OCI-LY3 (cell line): ENCODE results near the gene ISOC2.

Experiments
- H2AFZ ChIP-seq: fragments of 200-600, 300-600 bp; shearing (Covaris generic); 2 replicates; pipeline ENCODE4 v1.6.0; 2014; ENCODE audit warnings: antibody characterized with exemption, low read depth, low read length
- H3K27ac ChIP-seq: fragments of 200-600, 300-600 bp; sonication (generic); 2 replicates; pipeline ENCODE4 v1.5.1; 2014; ENCODE audit warnings: mild to moderate bottlenecking, low read length, moderate library complexity, mixed read lengths
- H3K27me3 ChIP-seq: fragments of 200-600, 300-600 bp; sonication (generic); 2 replicates; pipeline ENCODE4 v1.6.1; 2014; ENCODE audit warnings: low read depth, low read length, mixed read lengths
- H3K36me3 ChIP-seq: fragments of 200-600, 300-600 bp; sonication (generic); replicated peaks from 2 replicates; pipeline ENCODE3; 2014; ENCODE audit warnings: low read depth, low read length, mixed read lengths
- H3K4me1 ChIP-seq: fragments of 300-600, 200-600 bp; sonication (generic); 2 replicates; pipeline ENCODE4 v1.6.1; 2014; ENCODE audit warnings: low read length, mixed read lengths
- H3K4me2 ChIP-seq: fragments of 200-600, 300-600 bp; sonication (generic); 2 replicates; pipeline ENCODE4 v1.6.1; 2014; ENCODE audit warnings: low read length, mixed read lengths
- H3K4me3 ChIP-seq: fragments of 300-600, 200-600 bp; sonication (generic); 2 replicates; pipeline ENCODE4 v1.5.1; 2014; ENCODE audit warnings: antibody characterized with exemption, mild to moderate bottlenecking, low read length, moderate library complexity
- H3K79me2 ChIP-seq: fragments of 300-600, 200-600 bp; shearing (Covaris generic); 2 replicates; pipeline ENCODE4 v1.6.1; 2014; ENCODE audit warnings: mild to moderate bottlenecking, low read length, mixed read lengths
- H3K9ac ChIP-seq: fragments of 300-600, 200-600 bp; shearing (Covaris generic); 2 replicates; pipeline ENCODE4 v1.6.0; 2014; ENCODE audit warnings: mild to moderate bottlenecking, low read length, moderate library complexity
- H3K9me3 ChIP-seq: fragments of 200-600, 300-600 bp; shearing (Covaris generic); 2 replicates; pipeline ENCODE4 v1.6.1; 2014; ENCODE audit warnings: low read length, mixed read lengths; ENCODE audit not compliant: insufficient read depth
- H4K20me1 ChIP-seq: fragments of 200-600, 300-600 bp; sonication (generic); 2 replicates; pipeline ENCODE4 v1.6.1; 2016; ENCODE audit warnings: low read length, mixed read lengths; ENCODE audit not compliant: insufficient read depth
- EZH2phosphoT487 ChIP-seq: fragments of 200-600 bp; shearing (Covaris generic); IDR thresholded peaks from 2 replicates; pipeline ENCODE4 v1.6.1; 2018; ENCODE audit warnings: antibody characterized with exemption, mixed run types, low read depth
- TF ChIP-seq, protein P1 (sequence below): fragments of 200-600, 300-600 bp; sonication (generic); IDR thresholded peaks from 2 replicates; pipeline ENCODE4 v1.5.1; 2014; ENCODE audit warnings: antibody characterized with exemption, low read length, low read depth

Gene ISOC2

DNA sequence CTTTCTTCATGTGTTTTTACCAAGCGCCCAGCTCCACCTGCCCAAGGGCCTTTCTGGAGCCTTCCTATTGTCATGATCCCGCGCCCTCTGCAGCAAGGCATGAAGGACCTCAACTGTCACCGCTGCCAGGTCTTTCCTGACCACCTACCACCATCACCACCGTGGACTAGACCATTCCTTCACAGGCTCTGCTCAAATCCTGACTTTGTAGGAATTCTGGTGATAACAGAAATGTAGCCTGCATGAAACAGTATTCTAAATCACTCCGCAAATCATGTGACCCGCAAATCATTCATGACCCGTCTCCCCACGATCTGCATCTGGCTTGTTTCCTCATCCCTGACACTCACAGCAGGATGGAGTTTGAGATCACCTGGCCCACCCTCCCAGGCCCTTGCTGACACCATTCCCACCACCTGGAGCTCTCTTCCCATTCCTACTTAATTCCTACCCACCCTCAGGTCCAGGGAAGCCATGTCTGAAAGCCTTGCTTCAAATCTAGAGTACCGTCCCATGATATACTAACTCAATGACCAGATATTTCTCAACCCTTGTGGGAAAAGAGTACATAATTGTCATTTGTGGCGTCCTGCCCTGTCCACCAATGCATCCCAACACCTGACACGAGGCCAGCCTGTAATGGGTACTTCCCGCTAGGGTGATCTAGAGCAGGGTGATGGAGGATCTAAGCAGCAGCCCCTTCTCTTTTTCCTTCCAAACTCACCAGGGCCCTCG is 55.2 kb downstream of the ISOC2 start:
- H3K36me3 ChIP-seq, result peaks cover 53% of the 10 kb centered on the region
- TF ChIP-seq, protein P1, sequence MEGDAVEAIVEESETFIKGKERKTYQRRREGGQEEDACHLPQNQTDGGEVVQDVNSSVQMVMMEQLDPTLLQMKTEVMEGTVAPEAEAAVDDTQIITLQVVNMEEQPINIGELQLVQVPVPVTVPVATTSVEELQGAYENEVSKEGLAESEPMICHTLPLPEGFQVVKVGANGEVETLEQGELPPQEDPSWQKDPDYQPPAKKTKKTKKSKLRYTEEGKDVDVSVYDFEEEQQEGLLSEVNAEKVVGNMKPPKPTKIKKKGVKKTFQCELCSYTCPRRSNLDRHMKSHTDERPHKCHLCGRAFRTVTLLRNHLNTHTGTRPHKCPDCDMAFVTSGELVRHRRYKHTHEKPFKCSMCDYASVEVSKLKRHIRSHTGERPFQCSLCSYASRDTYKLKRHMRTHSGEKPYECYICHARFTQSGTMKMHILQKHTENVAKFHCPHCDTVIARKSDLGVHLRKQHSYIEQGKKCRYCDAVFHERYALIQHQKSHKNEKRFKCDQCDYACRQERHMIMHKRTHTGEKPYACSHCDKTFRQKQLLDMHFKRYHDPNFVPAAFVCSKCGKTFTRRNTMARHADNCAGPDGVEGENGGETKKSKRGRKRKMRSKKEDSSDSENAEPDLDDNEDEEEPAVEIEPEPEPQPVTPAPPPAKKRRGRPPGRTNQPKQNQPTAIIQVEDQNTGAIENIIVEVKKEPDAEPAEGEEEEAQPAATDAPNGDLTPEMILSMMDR, result no peak
- TF ChIP-seq EZH2phosphoT487, result no peak
- H2AFZ ChIP-seq, result no peak overlapping the region
- H3K4me2 ChIP-seq, result peak overlapping the region; percentile 86
- peak overlapping the region; percentile 97 for H3K9ac ChIP-seq
- peak overlapping the region; percentile 87 for H3K27ac ChIP-seq
- no peaks in the 10 kb centered on the region for H3K27me3 ChIP-seq
- peaks cover 3% of the 10 kb centered on the region for H3K9me3 ChIP-seq
- peak overlapping the region; percentile 86 for H3K4me3 ChIP-seq
- H4K20me1 ChIP-seq, result peaks cover 47% of the 10 kb centered on the region
- H3K79me2 ChIP-seq, result peaks cover 47% of the 10 kb centered on the region
- peaks cover 19% of the 10 kb centered on the region for H3K4me1 ChIP-seq

DNA sequence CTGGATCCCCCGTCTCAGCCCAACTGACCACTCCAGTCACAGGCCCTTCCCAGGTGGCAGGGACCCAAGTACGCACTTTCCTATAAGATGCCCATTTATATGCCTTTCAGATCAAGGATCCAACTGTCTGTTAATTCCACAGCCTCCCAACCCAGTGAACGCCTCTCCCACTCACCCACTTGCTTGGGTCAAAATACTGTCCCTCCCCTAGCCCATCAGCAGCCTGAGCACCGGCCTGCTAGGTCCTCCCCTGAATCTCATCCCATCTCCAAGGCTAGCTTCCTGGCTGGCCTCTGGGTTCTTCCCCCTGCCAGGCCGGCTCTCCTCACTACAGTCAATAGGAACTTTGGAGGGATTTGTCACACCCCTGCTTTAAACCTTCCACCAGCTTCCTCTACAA is 55.8 kb downstream of the ISOC2 start:
- Histone ChIP-seq H3K4me3 (peak overlapping the region; percentile 86), H3K36me3 (peaks cover 58% of the 10 kb centered on the region), H3K9me3 (peaks cover 3% of the 10 kb centered on the region), H4K20me1 (peaks cover 51% of the 10 kb centered on the region), H3K27ac (no peak overlapping the region), H3K9ac (no peak overlapping the region), H3K27me3 (no peaks in the 10 kb centered on the region), H3K79me2 (peaks cover 47% of the 10 kb centered on the region), H3K4me1 (peaks cover 19% of the 10 kb centered on the region), H3K4me2 (peak overlapping the region; percentile 86), H2AFZ (no peak overlapping the region)
- TF ChIP-seq, protein P1, result no peak
